ENCODE measurements around the gene TMEM163.

The TMEM163 gene

GRCh38 chr2:134642938-134643337, 75.9 kb downstream of the TMEM163 start:
- no CpG with 5 or more reads among the region's 1 CpG for WGBS (ENCODE audit: insufficient coverage, insufficient read length)

DNA sequence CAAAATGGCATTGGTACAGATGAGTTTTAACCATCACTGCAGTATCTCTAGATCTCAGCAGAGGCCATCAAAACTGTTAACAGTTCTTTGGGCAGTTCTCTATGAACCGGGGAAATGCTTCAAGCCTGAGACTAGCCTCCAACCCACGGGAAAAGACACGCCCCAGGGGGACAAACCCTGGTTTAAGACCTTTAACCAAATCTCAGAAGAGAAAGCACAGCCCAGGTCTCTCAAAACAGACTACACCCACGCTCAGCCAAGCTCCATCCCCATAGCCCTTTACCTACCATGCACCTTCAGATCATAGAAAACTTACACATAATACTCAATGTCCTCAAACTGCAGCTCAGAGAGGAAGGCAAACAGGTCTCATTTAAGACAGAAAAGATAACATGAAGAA, 78.3 kb downstream of the TMEM163 start:
- H3K36me3 ChIP-seq (ENCODE audit: control insufficient read depth, insufficient read depth, low read length), result no peaks in the 10 kb centered on the region
- no peak for DNase-seq (ENCODE audit: low read depth, low spot score)
- no peaks in the 10 kb centered on the region for H3K27me3 ChIP-seq (ENCODE audit: control insufficient read depth, insufficient read depth, low read length)
- H3K27ac ChIP-seq (ENCODE audit: low read length), result no peak overlapping the region
- no peak overlapping the region for H3K4me3 ChIP-seq (ENCODE audit: low read length)
- H3K9me3 ChIP-seq (ENCODE audit: control insufficient read depth, insufficient read depth, low read length), result no peaks in the 10 kb centered on the region
- WGBS (ENCODE audit: insufficient coverage, insufficient read length), result no CpG with 5 or more reads among the region's 4 CpGs
- no peaks in the 10 kb centered on the region; the same call in 1 of the 2 replicates for H3K4me1 ChIP-seq (ENCODE audit: control insufficient read depth, insufficient read depth, low read length)

More at GRCh38 chr2:134642938-134643337, 75.9 kb downstream of the TMEM163 start:
- Histone ChIP-seq H3K27me3 (ENCODE audit: control insufficient read depth, insufficient read depth, low read length) (no peaks in the 10 kb centered on the region), H3K27ac (ENCODE audit: low read length) (no peak overlapping the region), H3K9me3 (ENCODE audit: control insufficient read depth, insufficient read depth, low read length) (no peaks in the 10 kb centered on the region), H3K36me3 (ENCODE audit: control insufficient read depth, insufficient read depth, low read length) (no peaks in the 10 kb centered on the region), H3K4me1 (ENCODE audit: control insufficient read depth, insufficient read depth, low read length) (no peaks in the 10 kb centered on the region; the same call in 1 of the 2 replicates), H3K4me3 (ENCODE audit: low read length) (no peak overlapping the region)
- no peak for DNase-seq (ENCODE audit: low read depth, low spot score)

- no CpG with 5 or more reads among the region's 2 CpGs for WGBS (ENCODE audit: insufficient coverage, insufficient read length)
- H3K27ac ChIP-seq (ENCODE audit: low read length), result no peak overlapping the region
These were observed 79.5 kb downstream of the TMEM163 start for GRCh38 chr2:134639265-134639664.

DNA sequence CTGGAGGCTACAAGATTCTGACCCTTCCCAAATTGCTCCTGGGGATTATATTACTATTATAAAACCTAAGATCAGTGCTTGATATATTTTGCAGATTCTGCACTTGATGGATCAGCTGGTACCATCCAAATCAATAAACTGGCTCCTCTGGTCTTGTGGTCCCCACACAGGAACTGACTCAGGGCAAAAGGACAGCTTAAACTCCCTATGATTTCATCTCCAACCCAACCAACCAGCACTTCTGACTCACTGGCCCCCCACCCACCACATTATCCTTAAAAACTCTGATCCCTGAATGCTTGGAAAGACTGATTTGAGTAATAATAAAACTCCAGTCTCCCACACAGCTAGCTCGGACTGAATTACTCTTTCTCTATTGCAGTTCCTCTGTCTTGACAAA, 82.1 kb downstream of the TMEM163 start:
- no peaks in the 10 kb centered on the region for H3K9me3 ChIP-seq (ENCODE audit: control insufficient read depth, insufficient read depth, low read length)
- H3K27ac ChIP-seq (ENCODE audit: low read length), result no peak overlapping the region
- no peaks in the 10 kb centered on the region for H3K27me3 ChIP-seq (ENCODE audit: control insufficient read depth, insufficient read depth, low read length)
- H3K4me1 ChIP-seq (ENCODE audit: control insufficient read depth, insufficient read depth, low read length), result no peaks in the 10 kb centered on the region; the same call in 1 of the 2 replicates
- DNase-seq (ENCODE audit: low read depth, low spot score), result no peak
- no peaks in the 10 kb centered on the region for H3K36me3 ChIP-seq (ENCODE audit: control insufficient read depth, insufficient read depth, low read length)
- WGBS (ENCODE audit: insufficient coverage, insufficient read length), result no CpG with 5 or more reads among the region's 1 CpG
- H3K4me3 ChIP-seq (ENCODE audit: low read length), result no peak overlapping the region

More at GRCh38 chr2:134639265-134639664, 79.5 kb downstream of the TMEM163 start:
- DNase-seq (ENCODE audit: low read depth, low spot score), result no peak
- no peaks in the 10 kb centered on the region for H3K9me3 ChIP-seq (ENCODE audit: control insufficient read depth, insufficient read depth, low read length)
- no peaks in the 10 kb centered on the region; the same call in 1 of the 2 replicates for H3K4me1 ChIP-seq (ENCODE audit: control insufficient read depth, insufficient read depth, low read length)
- no peak overlapping the region for H3K4me3 ChIP-seq (ENCODE audit: low read length)
- H3K27me3 ChIP-seq (ENCODE audit: control insufficient read depth, insufficient read depth, low read length), result no peaks in the 10 kb centered on the region
- H3K36me3 ChIP-seq (ENCODE audit: control insufficient read depth, insufficient read depth, low read length), result no peaks in the 10 kb centered on the region

DNA sequence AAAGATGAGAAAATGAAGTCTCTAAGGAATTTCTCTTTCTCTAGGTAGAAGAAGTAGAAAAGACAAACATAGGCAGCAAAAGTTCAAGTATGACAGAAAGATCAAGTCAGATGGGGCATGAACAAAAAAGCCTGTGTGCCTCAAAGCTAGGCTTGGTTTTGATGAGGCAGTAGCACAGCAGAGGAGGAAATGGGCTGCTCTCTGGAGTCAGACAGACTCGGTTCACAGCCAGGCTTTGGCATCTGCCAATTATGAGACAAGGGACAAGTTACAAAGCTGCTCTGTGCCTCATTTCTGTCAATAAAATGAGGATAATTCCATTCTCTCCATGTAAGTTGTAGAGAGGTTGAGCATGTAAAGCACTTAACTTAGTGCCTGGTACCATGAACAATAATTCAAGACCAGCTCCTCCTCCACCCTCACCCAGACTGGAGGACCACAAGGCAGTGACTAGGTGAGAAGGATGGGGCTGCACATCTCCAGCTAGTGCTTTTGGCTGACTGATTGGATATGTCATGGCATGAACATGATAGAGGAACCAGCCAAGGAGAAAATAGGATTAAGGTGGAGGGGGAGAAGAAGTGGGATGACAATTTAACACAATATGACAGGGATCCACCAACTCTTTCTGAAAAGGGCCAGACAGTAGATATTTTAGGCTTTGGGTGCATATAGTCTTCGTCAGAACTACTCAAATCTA, 84.6 kb downstream of the TMEM163 start:
- Histone ChIP-seq H3K4me3 (ENCODE audit: low read length) (no peak overlapping the region), H3K27ac (ENCODE audit: low read length) (no peak overlapping the region), H3K36me3 (ENCODE audit: control insufficient read depth, insufficient read depth, low read length) (no peaks in the 10 kb centered on the region), H3K9me3 (ENCODE audit: control insufficient read depth, insufficient read depth, low read length) (no peaks in the 10 kb centered on the region), H3K4me1 (ENCODE audit: control insufficient read depth, insufficient read depth, low read length) (no peaks in the 10 kb centered on the region), H3K27me3 (ENCODE audit: control insufficient read depth, insufficient read depth, low read length) (no peaks in the 10 kb centered on the region)
- no CpG with 5 or more reads among the region's 2 CpGs for WGBS (ENCODE audit: insufficient coverage, insufficient read length)
- DNase-seq (ENCODE audit: low read depth, low spot score), result no peak

- no CpG with 5 or more reads among the region's 3 CpGs for WGBS (ENCODE audit: insufficient coverage, insufficient read length)
- Histone ChIP-seq H3K27ac (ENCODE audit: low read length) (no peak overlapping the region), H3K27me3 (ENCODE audit: control insufficient read depth, insufficient read depth, low read length) (no peaks in the 10 kb centered on the region), H3K36me3 (ENCODE audit: control insufficient read depth, insufficient read depth, low read length) (no peaks in the 10 kb centered on the region), H3K4me1 (ENCODE audit: control insufficient read depth, insufficient read depth, low read length) (no peaks in the 10 kb centered on the region), H3K9me3 (ENCODE audit: control insufficient read depth, insufficient read depth, low read length) (no peaks in the 10 kb centered on the region), H3K4me3 (ENCODE audit: low read length) (no peak overlapping the region)
- DNase-seq (ENCODE audit: low read depth, low spot score), result no peak
These were observed 88.2 kb downstream of the TMEM163 start for GRCh38 chr2:134630504-134631159.

DNA sequence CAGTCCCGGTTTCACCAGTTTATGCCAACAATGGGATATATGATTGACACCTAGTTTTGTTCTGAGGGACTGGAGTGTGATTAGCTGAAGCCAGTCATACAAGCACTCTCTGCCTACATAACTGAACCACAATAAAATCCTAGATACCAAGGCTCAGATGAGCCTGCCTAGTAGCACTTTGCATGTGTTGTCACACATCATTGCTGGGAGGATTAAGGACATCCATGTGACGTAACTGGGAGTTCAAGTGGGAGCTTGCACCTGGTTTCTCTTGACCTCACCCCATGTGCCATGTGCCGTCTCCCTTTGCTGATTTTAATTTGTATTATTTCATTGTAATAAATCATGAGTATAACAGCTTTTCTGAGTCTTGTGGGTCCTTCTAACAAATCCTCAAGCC, 90.3 kb downstream of the TMEM163 start:
- no peaks in the 10 kb centered on the region for H3K27me3 ChIP-seq (ENCODE audit: control insufficient read depth, insufficient read depth, low read length)
- no peaks in the 10 kb centered on the region for H3K4me1 ChIP-seq (ENCODE audit: control insufficient read depth, insufficient read depth, low read length)
- no peak for DNase-seq (ENCODE audit: low read depth, low spot score)
- no peaks in the 10 kb centered on the region for H3K9me3 ChIP-seq (ENCODE audit: control insufficient read depth, insufficient read depth, low read length)
- H3K36me3 ChIP-seq (ENCODE audit: control insufficient read depth, insufficient read depth, low read length), result no peaks in the 10 kb centered on the region
- H3K4me3 ChIP-seq (ENCODE audit: low read length), result no peak overlapping the region
- H3K27ac ChIP-seq (ENCODE audit: low read length), result no peak overlapping the region
- WGBS (ENCODE audit: insufficient coverage, insufficient read length), result no CpG with 5 or more reads among the region's 3 CpGs

DNA sequence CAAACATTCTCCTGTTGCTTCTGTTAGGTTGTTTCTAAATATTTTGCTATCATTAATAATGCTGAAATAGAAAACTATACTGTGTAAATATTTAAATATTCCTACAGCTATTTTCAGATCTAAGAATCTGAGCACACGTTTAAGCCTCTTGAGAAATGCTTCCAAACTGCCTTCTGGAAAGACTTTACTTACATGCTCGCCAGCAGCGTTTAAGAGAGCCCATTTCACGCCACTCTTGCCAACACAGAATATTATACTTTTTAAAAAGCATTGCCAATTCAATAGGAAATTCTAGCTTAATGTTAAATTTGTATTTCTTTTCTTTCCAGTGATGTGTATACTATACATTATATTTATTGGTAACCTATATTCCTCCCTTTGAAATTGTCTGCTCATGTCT, 92.0 kb downstream of the TMEM163 start:
- Histone ChIP-seq H3K27me3 (ENCODE audit: control insufficient read depth, insufficient read depth, low read length) (no peaks in the 10 kb centered on the region), H3K9me3 (ENCODE audit: control insufficient read depth, insufficient read depth, low read length) (no peaks in the 10 kb centered on the region), H3K4me3 (ENCODE audit: low read length) (no peak overlapping the region), H3K36me3 (ENCODE audit: control insufficient read depth, insufficient read depth, low read length) (no peaks in the 10 kb centered on the region), H3K4me1 (ENCODE audit: control insufficient read depth, insufficient read depth, low read length) (no peaks in the 10 kb centered on the region), H3K27ac (ENCODE audit: low read length) (no peak overlapping the region)
- no peak for DNase-seq (ENCODE audit: low read depth, low spot score)
- WGBS (ENCODE audit: insufficient coverage, insufficient read length), result no CpG with 5 or more reads among the region's 4 CpGs

- no peak for DNase-seq (ENCODE audit: low read depth, low spot score)
- no peak overlapping the region for H3K27ac ChIP-seq (ENCODE audit: low read length)
- no CpG with 5 or more reads among the region's 4 CpGs for WGBS (ENCODE audit: insufficient coverage, insufficient read length)
- no peaks in the 10 kb centered on the region for H3K27me3 ChIP-seq (ENCODE audit: control insufficient read depth, insufficient read depth, low read length)
- no peak overlapping the region for H3K4me3 ChIP-seq (ENCODE audit: low read length)
- H3K4me1 ChIP-seq (ENCODE audit: control insufficient read depth, insufficient read depth, low read length), result no peaks in the 10 kb centered on the region
- no peaks in the 10 kb centered on the region for H3K36me3 ChIP-seq (ENCODE audit: control insufficient read depth, insufficient read depth, low read length)
- H3K9me3 ChIP-seq (ENCODE audit: control insufficient read depth, insufficient read depth, low read length), result no peaks in the 10 kb centered on the region
These were observed 93.5 kb downstream of the TMEM163 start for GRCh38 chr2:134625311-134625710.

DNA sequence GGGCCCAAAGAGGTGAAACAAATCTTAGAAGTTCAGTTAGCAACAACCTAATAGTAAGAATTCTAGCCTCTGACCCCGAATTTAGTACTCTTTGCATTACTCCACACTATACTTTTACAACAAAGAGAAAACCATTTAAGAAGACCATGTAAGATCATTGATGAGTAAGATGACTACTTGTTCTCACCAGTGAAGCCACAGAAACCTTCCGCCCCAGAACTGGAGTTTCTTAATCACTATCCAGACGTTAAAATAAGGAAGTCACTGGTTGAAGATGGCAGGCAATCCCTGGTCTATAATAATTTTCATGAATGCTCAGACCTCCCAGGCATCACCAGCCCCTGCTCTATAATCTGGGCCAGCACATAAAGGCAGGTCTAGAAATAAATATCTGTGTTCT, 95.0 kb downstream of the TMEM163 start:
- H3K4me1 ChIP-seq (ENCODE audit: control insufficient read depth, insufficient read depth, low read length), result no peaks in the 10 kb centered on the region
- H3K9me3 ChIP-seq (ENCODE audit: control insufficient read depth, insufficient read depth, low read length), result no peaks in the 10 kb centered on the region
- H3K27ac ChIP-seq (ENCODE audit: low read length), result no peak overlapping the region
- H3K36me3 ChIP-seq (ENCODE audit: control insufficient read depth, insufficient read depth, low read length), result no peaks in the 10 kb centered on the region
- no CpG with 5 or more reads among the region's 3 CpGs for WGBS (ENCODE audit: insufficient coverage, insufficient read length)
- no peak overlapping the region for H3K4me3 ChIP-seq (ENCODE audit: low read length)
- H3K27me3 ChIP-seq (ENCODE audit: control insufficient read depth, insufficient read depth, low read length), result no peaks in the 10 kb centered on the region
- no peak for DNase-seq (ENCODE audit: low read depth, low spot score)

DNA sequence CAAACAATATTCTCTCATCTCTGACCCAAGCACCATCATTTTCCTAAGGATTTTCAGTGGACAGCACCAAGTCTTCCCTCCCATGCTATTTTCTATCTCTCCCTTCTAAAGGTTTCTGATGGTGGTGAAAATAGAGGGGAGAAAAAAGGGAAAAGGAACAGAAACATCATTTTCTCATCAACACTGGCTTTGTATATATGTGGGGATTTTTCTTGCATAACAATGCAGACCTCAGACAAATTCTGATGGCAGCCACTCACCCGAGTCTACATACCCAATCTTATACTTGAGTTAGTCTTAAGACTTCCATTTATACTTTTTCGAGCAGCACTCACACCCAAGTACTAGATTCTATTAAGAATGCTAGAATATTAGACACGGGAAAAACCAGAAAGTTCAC, 95.8 kb downstream of the TMEM163 start:
- no peak for DNase-seq (ENCODE audit: low read depth, low spot score)
- Histone ChIP-seq H3K27ac (ENCODE audit: low read length) (no peak overlapping the region), H3K27me3 (ENCODE audit: control insufficient read depth, insufficient read depth, low read length) (no peaks in the 10 kb centered on the region), H3K36me3 (ENCODE audit: control insufficient read depth, insufficient read depth, low read length) (no peaks in the 10 kb centered on the region), H3K9me3 (ENCODE audit: control insufficient read depth, insufficient read depth, low read length) (no peaks in the 10 kb centered on the region), H3K4me3 (ENCODE audit: low read length) (no peak overlapping the region), H3K4me1 (ENCODE audit: control insufficient read depth, insufficient read depth, low read length) (no peaks in the 10 kb centered on the region)
- no CpG with 5 or more reads among the region's 3 CpGs for WGBS (ENCODE audit: insufficient coverage, insufficient read length)

Measured in iPS DF 6.9 (cell line).